ENCODE measurements around the gene KLK4. TPM values are rescaled to one million over a fixed set of nuclear protein-coding genes. Genes with fewer than 3 reads are reported as not detected.

The KLK4 gene
- total and polyA plus RNA-seq, 9 of the 15 experiments (the other 6 are each of a cell fraction or from before 2014, with no cell fraction given) = not detected

DNA sequence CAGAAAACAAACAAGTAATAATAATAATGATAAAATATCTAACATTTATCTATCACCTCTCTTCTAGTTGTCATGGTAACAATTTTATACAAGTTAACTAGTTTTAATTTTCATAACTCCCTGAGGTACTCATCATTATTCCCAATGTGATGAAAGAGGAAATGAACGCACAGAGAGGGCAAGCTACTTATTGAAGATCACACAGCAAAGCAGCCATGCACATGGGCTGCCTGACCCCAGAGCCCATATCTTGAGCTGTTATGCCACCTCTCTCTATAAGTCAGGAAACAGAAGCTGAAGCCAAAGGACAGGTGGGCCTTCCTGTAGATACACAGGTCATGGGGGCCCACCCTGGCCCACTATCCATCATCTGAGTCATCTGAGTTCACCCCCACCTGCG, 4.9 kb upstream of the KLK4 start:
- POLR2A ChIA-PET = no interaction called here
- ATAC-seq (no peak), FAIRE-seq (no peak), DNase-seq (ENCODE audit: extremely low read depth in 1 of 4, low spot score in 3 of 4) (no peak)
- in situ Hi-C loops (cut with MboI) = loop anchor here (5.0 to 10.0 kb wide), 3 partner anchors 124 to 381 kb away; partner anchors contain the start of gene ACP4
- H3K9ac ChIP-seq (ENCODE audit: insufficient read depth in 1 of 2, low read depth in 2 of 2, low read length in 2 of 2) = no peak overlapping the region
- H3K9me1 ChIP-seq (ENCODE audit: control insufficient read depth, insufficient read depth, low read length) = no peaks in the 10 kb centered on the region
- peaks cover 0 to 7% of the 10 kb centered on the region in 2 experiments; a peak in 2 of 5 replicates for H3K4me1 ChIP-seq (replicated peaks in 1 of 2; ENCODE audit: control insufficient read depth in 2 of 2, insufficient read depth in 2 of 2, low read length in 2 of 2)
- no peaks in the 10 kb centered on the region for H3K79me2 ChIP-seq (ENCODE audit: control insufficient read depth, insufficient read depth, low read length)
- no peaks in the 10 kb centered on the region for H3K9me3 ChIP-seq (replicated peaks; ENCODE audit: control insufficient read depth, insufficient read depth, low read depth, low read length)
- intact Hi-C loops (cut with micrococcal nuclease) = no loop called here
- peaks cover 25 to 53% of the 10 kb centered on the region in 2 experiments for H3K27me3 ChIP-seq (ENCODE audit: control insufficient read depth in 2 of 2, insufficient read depth in 2 of 2, low read length in 2 of 2)
- TF ChIP-seq RBM34 (IDR thresholded peaks at IDR 0.05; ENCODE audit: borderline replicate concordance, insufficient read depth, low read length) = no peak
- peak; percentile 82 for TF ChIP-seq RBM25 (IDR thresholded peaks at IDR 0.05; ENCODE audit: low read depth, low read length, severe bottlenecking)
- peak; percentile 34; the same call in 1 of the 2 replicates for TF ChIP-seq ADNP (tag; IDR thresholded peaks at IDR 0.05)
- TF ChIP-seq SIN3A (IDR thresholded peaks at IDR 0.05; ENCODE audit: borderline replicate concordance in 2 of 2, control insufficient read depth in 1 of 2, low read depth in 2 of 2, low read length in 2 of 2) = no peak
- TF ChIP-seq ZFP36 (IDR thresholded peaks at IDR 0.05; ENCODE audit: low read depth, low read length, partially characterized antibody) = peak; percentile 74
- peak; percentile 78 for TF ChIP-seq RFX1 (IDR thresholded peaks at IDR 0.05)
- TF ChIP-seq SMARCA5 (IDR thresholded peaks at IDR 0.05) = 0 out of 2 replicates have a peak, but pooled peaks have one; percentile 18
- peak; percentile 60; the same call in 1 of the 2 replicates for TF ChIP-seq BCOR (IDR thresholded peaks at IDR 0.05)
- TF ChIP-seq KDM1A (IDR thresholded peaks at IDR 0.05) = peak; percentile 31 to 55; a peak in 2 of 4 replicates
- no peak overlapping the region for H2AFZ ChIP-seq (ENCODE audit: low read depth, low read length)
- no peak overlapping the region for H3K4me3 ChIP-seq
- 11% methylated on average over 2 of the region's 2 CpGs for WGBS (ENCODE audit: insufficient coverage, low coverage, missing lambda C conversion rate)
- peaks cover 3% of the 10 kb centered on the region; the same call in 1 of the 2 replicates for H4K20me1 ChIP-seq (replicated peaks; ENCODE audit: control insufficient read depth, insufficient read depth, low read length)
- H3K27ac ChIP-seq (ENCODE audit: extremely low read depth, low read depth, low read length) = no peak overlapping the region
- CTCF ChIA-PET (ENCODE audit: low intra/inter-chr PET ratio) = no interaction called here
- H3K4me2 ChIP-seq (ENCODE audit: insufficient read depth, low read length) = no peak overlapping the region
- BruUV-seq (replicated peaks) = no TSS peak
- no peaks in the 10 kb centered on the region for H3K36me3 ChIP-seq (ENCODE audit: control insufficient read depth, insufficient read depth, low read length)

Measured in K562 (cell line).